Small intestine (tissue), 7 donors: ENCODE measurements around the gene IL17B. TPM values are rescaled to one million over a fixed set of nuclear protein-coding genes. Genes with fewer than 3 reads are reported as not detected.
A peak's percentile ranks its signal among the peaks of the same experiment; 100 is the strongest.

Experiments
- DNase-seq, 2 donors: peaks; one replicate each; pipeline versions ENCODE4 v3.0.0 to v3.0.0-alpha.2; 2013
- FAIRE-seq: peaks from 2 replicates; lab custom pipeline; 2012; peaks lifted over from hg19 to GRCh38; lab: Jason Lieb, UNC
- H3K27ac ChIP-seq, 3 donors: one replicate each; pipeline ENCODE4 v1.5.1; 2013; ENCODE audit warnings: low read length in 2 of 3, mild to moderate bottlenecking in 2 of 3, control low read depth in 1 of 3, inconsistent platforms in 1 of 3, low read depth in 1 of 3, moderate library complexity in 1 of 3
- H3K27me3 ChIP-seq, 3 donors: one replicate each; pipeline ENCODE4 v1.6.1; 2013; ENCODE audit warnings: low read length in 3 of 3, inconsistent platforms in 1 of 3; ENCODE audit not compliant: control insufficient read depth in 3 of 3, insufficient read depth in 3 of 3
- H3K36me3 ChIP-seq, 3 donors: one replicate each; pipeline ENCODE4 v1.6.1; 2013; ENCODE audit warnings: low read length in 3 of 3, inconsistent platforms in 1 of 3, low read depth in 1 of 3, mild to moderate bottlenecking in 1 of 3, moderate library complexity in 1 of 3; ENCODE audit not compliant: control insufficient read depth in 3 of 3, insufficient read depth in 2 of 3
- H3K4me1 ChIP-seq, 3 donors: one replicate each; pipeline ENCODE4 v1.6.1; 2013; ENCODE audit warnings: low read length in 2 of 3, inconsistent platforms in 1 of 3, low read depth in 1 of 3, mild to moderate bottlenecking in 1 of 3, moderate library complexity in 1 of 3; ENCODE audit not compliant: control insufficient read depth in 3 of 3, insufficient read depth in 2 of 3
- H3K4me3 ChIP-seq, 3 donors: one replicate each; pipeline ENCODE4 v1.5.1; 2013; ENCODE audit warnings: low read length in 3 of 3, control low read depth in 1 of 3, inconsistent platforms in 1 of 3, low read depth in 1 of 3, mild to moderate bottlenecking in 1 of 3, moderate library complexity in 1 of 3
- H3K9me3 ChIP-seq, 2 donors: one replicate each; pipeline ENCODE4 v1.6.1; 2013; ENCODE audit warnings: low read depth in 1 of 2, low read length in 1 of 2; ENCODE audit not compliant: control insufficient read depth in 2 of 2, insufficient read depth in 1 of 2
- WGBS, 3 donors: extraction: QIAGEN DNeasy Blood & Tissue Kit; methylation state at CpG; one replicate each; pipeline ENCODE4 v1.1.7; 2013; 5-methylcytosine and 5-hydroxymethylcytosine counted together
- polyA plus RNA-seq, 4 donors: library from polyadenylated mRNA; stranded (reverse) in 3 of 4; unstranded in 1 of 4; fragments of 200-250 nt in 3 of 4; fragments of 120-200 nt in 1 of 4; gene quantifications; one replicate each; pipeline versions ENCODE4 v1.2.1 to v1.2.3, GENCODE V29; 2013
- donor health status: healthy with polysubstance abuse.
- donor health status: control.
- donor health status: control.
- donor health status: Bipolar disorder and iron deficiency.
- donor health status: healthy.

The IL17B gene
- polyA plus RNA-seq, 4 donors = 0.98 to 2.1 TPM; not detected in 2

GRCh38 chr5:149407323-149408251, 28.5 kb upstream of the IL17B start:
- Histone ChIP-seq H3K36me3 (peaks cover 0 to 36% (median 0%) of the 10 kb centered on the region in 3 donors), H3K4me3 (peak overlapping the region in 2 of 3 donors; percentile 12 to 59), H3K4me1 (peaks cover 0 to 33% (median 0%) of the 10 kb centered on the region in 3 donors), H3K9me3 (no peaks in the 10 kb centered on the region), H3K27ac (peak overlapping the region in 2 of 3 donors; percentile 88 to 92), H3K27me3 (no peaks in the 10 kb centered on the region)
- 63 to 73% (median 72%) methylated on average over 11 of the region's 11 CpGs for WGBS, 3 donors
- FAIRE-seq (no peak), DNase-seq (no peak)

GRCh38 chr5:149406979-149407306, 27.9 kb upstream of the IL17B start:
- Histone ChIP-seq H3K9me3 (no peaks in the 10 kb centered on the region), H3K27me3 (no peaks in the 10 kb centered on the region), H3K4me1 (peaks cover 0 to 33% (median 0%) of the 10 kb centered on the region in 3 donors), H3K4me3 (peak overlapping the region in 2 of 3 donors; percentile 12 to 59), H3K27ac (peak overlapping the region in 2 of 3 donors; percentile 88 to 92), H3K36me3 (peaks cover 0 to 31% (median 0%) of the 10 kb centered on the region in 3 donors)
- FAIRE-seq = no peak
- WGBS, 3 donors = 60 to 70% (median 61%) methylated on average over 4 of the region's 4 CpGs
- DNase-seq = no peak

GRCh38 chr5:149406203-149406978, 27.3 kb upstream of the IL17B start:
- WGBS, 3 donors = 53 to 68% (median 68%) methylated on average over 9 of the region's 9 CpGs
- H3K27me3 ChIP-seq = no peaks in the 10 kb centered on the region
- FAIRE-seq = no peak
- H3K4me3 ChIP-seq = peak overlapping the region in 1 of 3 donors; percentile 59
- H3K9me3 ChIP-seq = no peaks in the 10 kb centered on the region
- H3K27ac ChIP-seq = peak overlapping the region in 2 of 3 donors; percentile 88 to 92
- peaks cover 0 to 29% (median 0%) of the 10 kb centered on the region in 3 donors for H3K36me3 ChIP-seq
- H3K4me1 ChIP-seq = peaks cover 0 to 29% (median 0%) of the 10 kb centered on the region in 3 donors
- no peak for DNase-seq

GRCh38 chr5:149405550-149406202, 26.6 kb upstream of the IL17B start:
- no peak for DNase-seq
- no peak for FAIRE-seq

GRCh38 chr5:149404746-149405549, 25.9 kb upstream of the IL17B start:
- Histone ChIP-seq H3K4me3 (no peak overlapping the region), H3K27ac (peak overlapping the region in 2 of 3 donors; percentile 65 to 92), H3K9me3 (no peaks in the 10 kb centered on the region), H3K36me3 (peaks cover 0 to 17% (median 0%) of the 10 kb centered on the region in 3 donors), H3K4me1 (peaks cover 0 to 16% (median 0%) of the 10 kb centered on the region in 3 donors), H3K27me3 (no peaks in the 10 kb centered on the region)
- WGBS, 3 donors = 68 to 79% (median 74%) methylated on average over 17 of the region's 17 CpGs
- FAIRE-seq (no peak), DNase-seq (peak in 1 of 2 donors; percentile 8)

More at GRCh38 chr5:149405550-149406202, 26.6 kb upstream of the IL17B start:
- Histone ChIP-seq H3K4me1 (peaks cover 0 to 22% (median 0%) of the 10 kb centered on the region in 3 donors), H3K4me3 (no peak overlapping the region), H3K27me3 (no peaks in the 10 kb centered on the region), H3K27ac (peak overlapping the region in 2 of 3 donors; percentile 65 to 92), H3K36me3 (peaks cover 0 to 23% (median 0%) of the 10 kb centered on the region in 3 donors), H3K9me3 (no peaks in the 10 kb centered on the region)
- WGBS, 3 donors = 75 to 94% (median 92%) methylated on average over 16 of the region's 16 CpGs

- FAIRE-seq (no peak), DNase-seq (no peak)
- Histone ChIP-seq H3K4me3 (no peak overlapping the region), H3K36me3 (peaks cover 0 to 12% (median 0%) of the 10 kb centered on the region in 3 donors), H3K9me3 (no peaks in the 10 kb centered on the region), H3K4me1 (peaks cover 0 to 16% (median 0%) of the 10 kb centered on the region in 3 donors), H3K27me3 (no peaks in the 10 kb centered on the region), H3K27ac (peak overlapping the region in 2 of 3 donors; percentile 65 to 92)
- WGBS, 3 donors = 70 to 82% (median 74%) methylated on average over 15 of the region's 15 CpGs
These were observed 25.0 kb upstream of the IL17B start for GRCh38 chr5:149403923-149404745.

GRCh38 chr5:149402291-149402690, 23.2 kb upstream of the IL17B start:
- no peaks in the 10 kb centered on the region for H3K27me3 ChIP-seq
- H3K27ac ChIP-seq = no peak overlapping the region
- DNase-seq (no peak), FAIRE-seq (no peak)
- no peak overlapping the region for H3K4me3 ChIP-seq
- no peaks in the 10 kb centered on the region for H3K9me3 ChIP-seq
- no peaks in the 10 kb centered on the region for H3K36me3 ChIP-seq
- H3K4me1 ChIP-seq = peaks cover 0 to 16% (median 0%) of the 10 kb centered on the region in 3 donors
- 85 to 93% (median 90%) methylated on average over 3 of the region's 3 CpGs for WGBS, 3 donors
